ENCODE data around the gene ATXN7L3. TPM values are rescaled to one million over a fixed set of nuclear protein-coding genes. Genes with fewer than 3 reads are reported as not detected.

ATXN7L3 gene
- total RNA-seq, 1 donor from 2014 or later = 116 TPM

DNA sequence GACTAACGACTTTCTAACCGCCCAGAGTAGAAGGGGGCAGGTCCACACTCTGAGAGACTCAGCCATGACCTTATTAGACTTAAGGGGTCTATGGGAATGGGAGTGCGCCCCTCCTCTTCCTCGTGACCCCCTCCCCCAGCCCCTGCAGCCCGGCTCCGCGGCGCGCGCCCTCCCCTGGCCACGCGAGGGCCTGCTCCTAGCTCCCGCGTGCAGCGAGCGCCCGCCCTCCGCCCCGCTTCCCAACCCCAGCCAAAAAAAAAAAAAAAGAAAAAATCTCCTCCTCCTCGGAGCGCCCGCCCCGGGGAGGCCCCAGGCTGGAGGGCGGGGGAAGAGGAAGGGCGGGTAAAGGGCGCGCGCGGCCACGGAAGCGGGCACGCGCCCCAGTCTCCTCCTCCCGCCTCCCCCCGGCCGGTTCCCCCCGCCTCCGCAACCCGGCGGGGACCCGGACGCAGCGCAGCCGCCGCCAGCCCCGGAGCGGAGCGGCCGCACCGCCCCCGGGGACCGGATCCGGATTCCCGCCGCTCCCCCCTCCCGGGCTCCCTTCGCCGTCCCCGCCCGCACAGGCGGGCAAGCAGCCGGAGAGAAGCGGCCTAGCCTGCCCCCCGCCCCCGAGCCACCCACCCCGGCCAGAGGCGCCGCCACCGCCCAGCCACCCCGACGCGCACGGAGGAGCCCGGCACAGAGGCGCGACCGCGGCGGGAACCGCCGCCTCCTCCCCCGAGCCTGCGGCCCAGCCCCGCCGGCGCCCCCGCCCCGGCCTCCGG, 18.8 kb upstream of the ATXN7L3 start:
- intact Hi-C loops (cut with micrococcal nuclease) = loop anchor here (1.0 to 5.0 kb wide), 5 partner anchors 8 to 284 kb away; partner anchors contain the start of genes GPATCH8, SLC25A39 and TMUB2

DNA sequence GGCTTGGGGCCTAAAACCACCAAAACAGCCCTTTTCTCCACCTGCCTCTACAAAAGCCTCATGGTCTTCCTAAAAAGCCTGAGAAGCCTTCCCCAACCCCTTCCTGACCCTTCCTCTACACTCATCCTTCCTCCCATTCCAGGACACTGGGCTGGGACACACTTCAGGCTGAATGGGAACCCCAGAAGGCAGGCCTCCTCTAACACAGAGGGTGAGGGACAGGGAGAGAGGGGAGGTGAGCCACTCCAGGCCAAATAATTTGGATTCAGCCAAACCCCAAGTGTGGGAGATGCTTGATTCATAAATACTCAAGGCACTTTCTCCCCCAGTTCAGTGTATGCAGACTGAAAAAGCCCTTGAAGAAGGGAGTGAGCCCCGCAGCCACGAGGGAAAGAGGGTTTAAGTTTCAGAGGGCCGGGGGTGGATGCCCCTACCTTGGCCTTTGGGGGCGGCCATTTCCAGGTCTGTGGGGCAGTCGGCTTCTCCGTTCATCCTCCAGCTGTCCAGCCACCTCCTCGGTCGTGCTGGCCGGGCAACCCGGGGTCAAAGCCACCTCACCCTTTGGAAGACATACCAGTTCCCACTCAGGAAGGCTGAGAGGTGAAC, 18.2 kb upstream of the ATXN7L3 start:
- intact Hi-C loops (cut with micrococcal nuclease) = loop anchor here (1.0 to 5.0 kb wide), 5 partner anchors 8 to 284 kb away; partner anchors contain the start of genes GPATCH8, SLC25A39 and TMUB2

DNA sequence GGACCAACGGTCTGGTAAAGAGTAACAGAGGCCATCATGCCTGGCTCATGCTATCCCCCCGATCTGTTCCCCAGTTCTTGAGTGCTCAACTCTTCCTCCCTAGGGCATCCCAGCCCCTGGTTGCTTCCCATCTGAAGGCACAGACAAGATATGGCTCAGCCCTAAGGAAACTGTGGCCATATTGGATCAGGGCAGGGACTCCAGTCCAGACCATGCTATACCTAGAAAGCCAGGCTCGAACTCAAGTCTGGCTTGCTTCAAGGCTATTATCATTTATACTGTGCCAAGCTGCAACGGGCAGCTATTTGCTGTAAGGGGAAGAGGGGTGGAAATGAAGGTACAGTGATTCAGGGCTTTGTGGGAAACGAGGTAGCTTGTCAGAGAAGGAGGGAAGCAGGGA, 17.0 kb upstream of the ATXN7L3 start:
- intact Hi-C loops (cut with micrococcal nuclease) = loop anchor here (5.0 kb wide), 1 partner anchor 286 kb away; the partner anchor contains the start of gene GPATCH8

DNA sequence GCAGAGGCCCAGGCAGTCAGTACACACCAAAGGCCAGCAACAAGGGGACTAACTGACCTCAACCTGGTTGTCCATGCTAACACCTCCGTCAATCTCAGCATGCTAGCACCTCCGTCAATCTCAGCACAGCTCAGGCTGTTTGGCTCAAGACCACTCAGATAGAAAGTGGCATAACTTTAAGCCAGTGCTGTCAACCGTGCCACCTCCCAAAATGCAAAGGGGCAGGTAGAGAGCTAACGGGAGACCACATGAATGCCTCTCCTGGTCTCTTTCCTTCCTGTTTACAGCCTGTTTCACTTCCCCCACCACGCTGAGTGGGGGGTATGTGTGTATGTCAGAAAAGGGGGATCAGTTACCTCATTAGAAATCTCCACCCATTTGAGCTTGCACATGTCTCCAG, 16.5 kb upstream of the ATXN7L3 start:
- intact Hi-C loops (cut with micrococcal nuclease) = loop anchor here (5.0 kb wide), 1 partner anchor 286 kb away; the partner anchor contains the start of gene GPATCH8

DNA sequence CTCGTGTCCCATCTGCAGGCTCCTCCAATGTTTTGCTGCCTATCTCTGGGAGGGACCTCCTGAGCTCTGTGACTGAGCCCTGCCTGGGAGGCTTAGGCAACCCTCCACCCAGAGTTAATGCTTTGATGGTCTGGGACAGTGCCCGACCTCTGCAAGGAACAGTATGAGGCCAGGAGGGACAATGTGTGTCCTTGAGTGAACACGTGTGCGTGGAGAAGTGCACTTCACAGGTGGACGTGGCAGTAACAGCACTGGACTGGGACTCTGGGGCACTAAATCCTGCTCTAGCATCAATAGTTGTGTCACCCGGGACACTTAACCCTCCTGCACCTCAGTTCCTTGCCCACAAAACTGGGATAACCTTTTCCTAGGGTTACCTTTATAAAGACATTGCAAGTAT, 15.2 kb upstream of the ATXN7L3 start:
- intact Hi-C loops (cut with micrococcal nuclease) = loop anchor here (5.0 kb wide), 1 partner anchor 287 kb away; the partner anchor contains the start of gene GPATCH8

DNA sequence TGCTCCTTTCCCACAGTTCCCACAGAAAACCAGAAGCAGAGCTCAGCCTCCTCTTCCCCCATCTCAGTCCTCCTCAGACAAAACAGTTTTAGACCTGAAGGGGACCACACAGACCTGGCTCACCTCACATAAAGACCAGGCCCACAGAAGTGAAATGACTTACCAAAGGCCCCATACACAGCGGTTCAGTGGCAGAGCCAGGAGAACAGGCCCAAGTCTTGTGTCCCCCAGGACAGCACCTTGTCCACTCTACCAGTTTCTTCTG, 14.5 kb upstream of the ATXN7L3 start:
- intact Hi-C loops (cut with micrococcal nuclease) = no loop called here

DNA sequence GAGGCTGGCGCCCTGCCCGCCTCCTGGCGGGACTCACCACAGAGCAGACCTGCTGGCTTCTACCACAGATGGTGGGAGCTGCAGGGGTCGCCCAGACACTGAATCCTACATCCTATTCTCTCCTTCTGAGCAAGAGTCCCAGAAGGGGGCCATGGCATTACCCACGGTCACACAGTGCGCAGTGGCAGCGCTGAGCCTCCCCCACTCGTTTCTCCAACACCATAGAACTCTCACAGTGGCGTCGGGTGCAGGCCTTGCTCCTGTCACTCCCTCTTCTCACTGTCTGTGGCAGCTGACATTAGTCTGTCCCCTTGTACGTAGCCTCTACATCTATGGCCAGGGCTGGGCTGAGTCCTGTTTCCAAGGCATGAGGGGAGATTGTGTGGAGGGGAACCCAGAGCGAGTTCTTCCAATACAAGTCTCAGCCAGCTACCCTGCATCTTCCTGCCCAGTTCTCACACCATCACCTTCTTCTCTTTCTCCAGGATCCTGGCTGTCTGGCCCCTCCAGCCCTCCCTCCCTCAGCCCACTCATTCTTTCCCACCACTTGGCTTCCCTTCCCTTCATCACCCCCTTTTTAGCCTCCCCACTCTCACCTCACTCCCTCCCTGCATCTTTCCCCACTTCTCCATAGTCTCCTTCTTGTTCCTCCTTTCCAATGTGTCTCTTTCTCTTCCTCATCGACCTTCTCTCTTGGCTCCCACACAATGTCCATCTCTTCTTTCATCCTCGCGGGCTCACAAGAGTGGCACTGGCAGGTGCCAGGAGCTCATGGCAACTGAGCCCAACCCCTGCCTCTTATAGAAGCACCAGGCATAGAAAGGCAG, 13.9 kb upstream of the ATXN7L3 start:
- intact Hi-C loops (cut with micrococcal nuclease) = no loop called here

DNA sequence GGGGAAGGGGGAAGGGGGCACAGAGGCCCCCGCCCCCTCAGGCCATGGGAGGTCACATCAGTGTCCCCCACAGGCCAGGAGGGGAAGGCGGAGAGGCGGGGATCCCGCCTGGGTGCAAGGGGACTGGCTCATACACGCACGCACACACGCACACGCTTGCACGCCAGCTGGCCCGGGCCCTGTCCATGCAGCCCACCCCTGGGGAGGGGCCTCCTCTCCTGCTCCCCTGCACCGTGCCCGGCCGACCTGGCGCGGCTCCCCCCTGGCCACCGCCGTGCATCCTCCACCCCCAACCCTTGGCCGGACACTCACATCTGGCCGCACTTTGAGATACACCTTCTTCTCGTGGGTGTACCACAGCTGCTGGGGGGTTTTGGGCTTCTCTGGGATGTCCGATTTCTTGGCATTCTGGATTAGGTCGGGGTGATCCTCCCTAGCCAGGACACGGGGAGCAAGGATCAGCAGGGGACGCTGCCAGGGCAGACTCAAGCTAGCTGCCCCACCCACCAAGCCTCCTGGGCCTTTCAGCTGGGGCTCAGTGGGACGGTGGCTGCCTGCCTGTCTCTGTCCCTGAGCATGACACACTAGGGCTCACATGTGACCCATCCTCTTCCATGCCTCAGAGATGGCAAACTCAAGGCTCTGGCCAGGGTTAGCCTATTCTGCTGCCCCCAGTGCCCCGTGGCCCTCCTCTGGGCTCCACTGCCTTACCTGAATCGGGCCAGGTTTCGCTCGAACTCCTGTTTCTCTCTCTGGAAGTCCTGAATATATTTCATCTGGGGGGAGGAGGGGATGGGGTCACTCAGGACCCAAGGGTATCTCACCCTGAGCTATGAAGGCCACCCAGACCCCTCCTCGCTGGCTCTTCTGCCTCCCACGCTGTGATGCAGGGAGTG, 13.1 kb upstream of the ATXN7L3 start:
- intact Hi-C loops (cut with micrococcal nuclease) = no loop called here

DNA sequence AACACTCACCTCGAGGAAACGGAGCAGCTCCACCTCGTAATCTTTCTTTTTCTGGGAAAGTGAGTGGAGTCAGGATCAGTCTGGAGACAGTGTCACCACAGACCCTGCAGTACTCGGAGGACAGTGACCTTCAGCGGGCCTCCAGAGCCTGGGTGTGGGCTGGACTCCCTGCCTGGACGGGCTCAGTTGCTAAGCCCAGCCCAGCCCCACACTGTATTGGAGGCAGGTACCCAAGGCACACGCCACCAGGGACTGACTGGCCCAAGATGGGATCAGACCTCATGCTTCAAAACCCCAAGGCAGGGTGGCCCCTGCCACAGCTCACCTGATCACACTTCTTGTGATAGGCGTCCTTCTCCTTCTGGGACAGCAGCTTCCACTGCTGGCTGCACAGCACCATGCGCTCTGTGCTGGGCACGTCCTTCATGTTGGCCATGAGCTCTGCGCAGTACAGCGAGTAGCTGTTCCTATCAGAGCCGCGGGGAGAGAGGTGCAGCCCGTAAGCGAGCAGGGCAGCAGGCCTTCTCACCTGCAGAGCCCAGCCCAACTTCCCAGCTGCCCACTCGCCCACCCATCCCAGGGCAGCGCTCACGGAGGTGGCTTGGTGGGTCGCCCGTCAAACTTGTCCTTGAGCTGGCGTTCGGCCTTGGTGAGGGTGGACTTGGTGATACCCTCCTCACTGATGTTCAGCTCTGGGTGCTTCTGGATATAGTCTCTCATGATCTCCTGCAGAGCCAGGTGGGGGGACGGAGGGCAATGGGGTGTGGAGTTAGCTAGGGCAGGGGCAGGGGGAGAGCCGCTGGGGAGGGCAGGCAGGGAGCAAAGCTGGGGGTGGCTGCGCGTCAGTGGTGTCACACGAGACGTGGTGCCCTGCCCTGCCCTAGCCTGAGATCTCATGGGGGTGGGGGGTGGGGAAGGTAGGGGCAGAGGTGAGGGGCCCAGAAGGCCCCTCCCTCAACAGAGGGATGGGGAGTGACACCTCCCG, 11.9 kb upstream of the ATXN7L3 start:
- intact Hi-C loops (cut with micrococcal nuclease) = loop anchor here (2.0 kb wide), 1 partner anchor 113 kb away; the partner anchor contains the start of gene SLC25A39

DNA sequence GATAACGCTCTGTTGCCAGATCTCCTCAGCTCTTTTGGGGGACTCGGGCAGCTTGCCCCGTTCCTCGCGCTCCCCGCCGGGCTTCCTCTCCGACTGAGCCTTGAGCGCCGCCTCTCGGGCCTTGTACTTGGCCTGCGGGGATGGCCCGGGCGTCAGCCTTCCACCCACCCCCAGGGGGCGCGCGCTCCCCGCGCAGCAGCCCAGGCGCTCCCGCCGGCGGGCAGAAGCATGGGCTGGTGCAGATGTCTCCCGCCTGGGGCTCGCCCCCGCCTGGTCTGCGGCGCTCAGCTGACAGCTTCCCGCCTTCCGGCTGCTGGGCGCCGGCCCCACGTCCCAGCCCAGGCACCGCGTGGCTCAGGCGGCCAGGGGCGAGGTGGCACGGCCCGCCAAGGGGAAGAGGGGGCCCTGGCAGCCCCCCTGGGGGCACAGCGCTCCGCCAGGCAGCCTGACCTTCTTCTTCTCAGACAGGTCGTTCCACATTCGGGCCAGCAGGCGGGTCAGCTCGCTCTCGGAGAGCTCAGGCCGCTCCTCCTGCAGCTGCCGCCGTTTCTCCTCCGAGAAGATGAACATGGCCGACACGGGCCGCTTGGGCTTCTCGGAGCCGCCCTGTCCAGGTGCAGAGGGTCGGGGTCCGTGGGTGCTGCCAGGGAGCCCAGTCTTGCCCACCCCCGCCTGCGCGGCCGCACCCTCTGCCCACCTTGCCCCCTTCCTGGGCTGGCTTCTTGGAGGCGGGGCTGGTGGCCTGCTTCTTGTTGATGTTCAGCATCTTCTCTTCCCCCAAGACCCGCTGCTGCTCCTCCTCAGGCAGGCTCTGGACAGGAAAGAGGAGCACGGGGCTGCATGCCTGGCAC, 10.9 kb upstream of the ATXN7L3 start:
- intact Hi-C loops (cut with micrococcal nuclease) = loop anchor here (1.0 to 2.0 kb wide), 5 partner anchors 8 to 140 kb away; partner anchors contain the start of gene SLC25A39

DNA sequence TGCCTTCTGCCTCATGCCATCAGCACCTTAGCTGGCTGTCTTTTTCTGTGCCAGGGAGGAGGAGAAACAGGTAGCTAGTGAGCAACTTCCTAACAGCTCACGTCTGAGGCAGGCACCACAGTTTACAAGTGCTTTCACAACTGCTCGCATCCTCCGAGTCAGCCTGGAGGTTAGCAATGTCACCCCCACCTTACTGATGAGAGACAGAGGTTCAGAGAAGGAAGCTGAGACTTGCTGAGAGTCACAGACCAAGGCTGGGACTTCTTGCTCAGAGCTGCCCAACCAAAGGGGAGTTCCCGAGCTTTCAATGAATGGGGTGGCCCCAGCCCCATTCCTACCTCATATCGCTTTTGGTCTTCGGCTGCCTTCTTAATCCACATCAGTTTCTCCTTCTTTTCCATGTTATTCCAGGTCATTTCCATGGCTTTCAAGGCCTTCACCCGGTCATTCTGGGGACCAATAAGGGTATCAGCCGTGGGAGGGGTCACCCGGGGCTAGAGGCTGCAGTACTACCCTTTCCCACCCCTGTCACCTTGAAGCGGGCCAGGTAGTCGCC, 10.2 kb upstream of the ATXN7L3 start:
- intact Hi-C loops (cut with micrococcal nuclease) = loop anchor here (1.0 to 2.0 kb wide), 5 partner anchors 8 to 140 kb away; partner anchors contain the start of gene SLC25A39

DNA sequence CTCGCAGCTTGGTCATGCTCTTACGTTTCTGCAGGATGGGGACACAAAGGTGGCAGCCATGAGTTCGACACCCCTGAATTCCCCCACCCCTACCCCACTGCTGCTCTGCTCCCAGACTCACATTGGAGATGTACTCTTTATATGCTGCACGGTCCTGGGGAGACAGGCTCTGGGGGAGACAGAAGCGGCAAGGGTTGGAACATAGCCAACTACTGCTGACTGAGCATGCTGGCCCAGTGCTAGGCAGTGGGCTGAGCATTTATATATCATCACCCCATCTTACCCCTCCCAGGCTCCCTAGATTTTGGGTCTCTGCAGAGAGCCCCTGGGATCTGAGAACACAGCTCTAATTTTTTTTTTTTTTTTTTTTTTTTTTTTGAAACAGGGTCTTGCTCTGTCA, 8.1 kb upstream of the ATXN7L3 start:
- intact Hi-C loops (cut with micrococcal nuclease) = no loop called here

DNA sequence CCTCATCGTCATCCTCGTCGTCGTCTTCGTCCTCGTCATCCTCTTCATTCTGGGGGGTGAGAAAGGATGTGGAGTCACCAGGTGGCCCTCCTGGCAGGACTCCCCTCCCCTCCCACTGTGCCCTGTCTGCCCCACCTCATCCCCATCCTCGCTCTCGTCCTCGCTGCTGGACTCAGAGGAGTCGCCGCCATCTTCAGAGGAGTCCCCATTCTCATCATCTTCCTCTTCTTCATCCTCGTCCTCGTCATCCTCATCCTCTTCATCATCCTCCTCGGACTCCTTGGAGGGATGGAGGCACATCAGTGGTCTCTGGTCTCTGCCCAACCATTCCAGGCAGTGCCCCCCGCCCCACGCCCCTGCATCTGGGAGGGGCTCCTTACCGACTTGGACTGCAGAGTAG, 7.6 kb upstream of the ATXN7L3 start:
- intact Hi-C loops (cut with micrococcal nuclease) = no loop called here

DNA sequence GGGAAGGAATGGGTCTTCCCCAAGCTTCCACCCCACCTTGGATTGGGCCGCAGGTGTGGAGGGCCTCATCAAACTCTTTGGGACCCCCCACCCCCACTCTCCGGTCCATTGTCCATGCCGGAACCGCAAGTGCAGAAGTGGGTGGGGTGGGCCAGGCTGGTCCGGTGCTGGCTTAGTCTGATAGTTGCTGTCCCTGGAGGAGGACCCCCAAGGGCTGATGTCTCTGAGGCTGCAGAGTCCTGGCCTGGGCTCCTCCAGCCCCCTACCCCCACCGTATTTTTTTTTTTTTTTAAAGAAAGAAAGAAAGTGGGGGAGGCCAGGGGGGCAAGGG, 7.1 kb upstream of the ATXN7L3 start:
- intact Hi-C loops (cut with micrococcal nuclease) = no loop called here

DNA sequence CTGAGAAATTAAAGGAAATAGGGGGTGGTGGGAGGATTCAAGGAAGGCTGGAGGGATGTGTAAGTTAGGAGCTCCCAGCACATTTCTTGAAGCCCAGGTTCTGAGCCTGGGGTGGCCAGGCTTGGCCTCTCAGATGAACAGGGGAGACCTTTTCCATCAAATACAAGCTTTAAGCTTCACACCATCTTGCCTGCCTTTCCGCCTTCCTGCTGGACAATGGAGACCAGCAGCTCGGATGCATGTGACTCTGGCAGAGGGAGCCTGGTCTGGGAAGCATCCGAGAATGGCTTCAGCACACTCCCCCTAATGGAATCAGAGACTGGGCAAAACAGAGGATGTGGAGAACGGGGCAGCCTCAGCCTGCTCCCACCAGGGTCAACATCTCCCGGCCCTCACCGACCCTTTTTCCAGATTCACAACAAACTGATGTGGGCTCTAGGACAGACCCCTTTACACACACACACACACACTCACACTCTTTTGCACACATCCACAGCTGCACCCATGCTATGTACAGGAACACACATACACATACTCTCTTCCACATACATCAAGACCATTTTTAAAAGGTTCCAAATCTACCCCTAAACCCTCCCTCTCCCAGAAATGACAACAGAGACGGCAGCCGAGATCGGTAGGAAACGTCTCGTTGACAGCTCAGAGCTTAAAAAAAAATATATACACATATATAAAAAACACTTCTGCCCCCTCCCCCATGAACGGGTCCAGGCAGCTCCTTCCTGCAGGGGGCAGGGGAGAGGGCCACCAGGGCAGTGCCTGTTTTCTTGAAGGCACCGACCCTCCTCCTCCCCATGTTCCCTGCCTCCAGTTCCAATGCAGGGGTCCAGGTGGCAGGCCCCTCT, 6.5 kb upstream of the ATXN7L3 start:
- intact Hi-C loops (cut with micrococcal nuclease) = no loop called here

DNA sequence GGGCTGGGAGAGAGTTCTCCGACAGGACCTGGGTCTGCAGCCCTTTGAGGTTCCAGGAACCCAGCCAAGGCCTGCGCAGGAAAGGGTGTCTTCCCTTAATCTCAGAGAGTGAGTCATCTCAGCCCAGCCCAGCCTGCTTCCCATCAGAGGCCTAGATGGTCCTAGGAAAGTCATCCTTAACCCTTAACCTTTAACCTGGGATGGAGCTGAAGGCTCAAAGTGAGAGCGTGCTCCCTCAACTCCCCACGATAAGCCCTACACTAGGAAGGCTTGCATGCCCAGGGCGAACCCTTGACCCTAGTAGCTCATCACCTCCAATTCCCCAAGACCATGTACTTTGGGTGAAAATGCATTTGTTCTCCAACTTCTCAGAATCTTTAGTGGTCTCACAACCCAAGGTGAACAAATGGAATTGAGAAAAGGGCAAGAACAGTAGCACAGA, 4.8 kb upstream of the ATXN7L3 start:
- intact Hi-C loops (cut with micrococcal nuclease) = no loop called here

DNA sequence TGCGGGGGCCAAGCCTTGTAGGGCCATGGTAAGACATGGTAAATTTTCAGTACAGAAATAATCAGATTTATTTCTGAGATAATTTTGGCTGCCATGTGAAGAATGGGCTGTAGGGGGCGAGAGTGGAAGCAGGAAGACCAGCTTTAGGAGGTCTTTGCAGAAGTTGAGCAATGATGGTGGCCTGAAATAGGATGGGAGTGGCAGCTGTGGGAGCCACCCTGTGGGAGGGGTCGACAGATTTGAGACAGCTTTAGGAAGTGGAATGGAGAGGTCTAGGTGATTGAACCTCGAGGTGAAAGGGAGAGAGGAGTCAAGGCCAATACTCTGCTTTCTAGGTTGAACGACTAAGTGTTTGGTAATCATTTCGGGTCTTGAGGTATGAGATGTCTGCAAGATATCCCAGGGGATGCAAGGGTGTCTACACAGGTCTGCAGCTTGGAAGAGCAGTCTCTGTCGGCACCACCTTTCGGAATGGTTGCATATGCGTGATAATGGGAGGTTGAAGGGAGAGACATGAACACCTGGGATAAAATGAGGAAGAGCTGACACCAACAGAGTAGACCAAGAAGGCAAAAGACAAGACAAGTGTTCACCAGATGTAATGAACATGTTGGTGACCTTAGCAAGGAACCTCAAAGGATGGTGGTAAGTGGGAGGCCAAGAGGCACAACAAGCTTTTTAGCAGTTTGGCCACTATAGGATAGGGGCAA, 4.2 kb upstream of the ATXN7L3 start:
- intact Hi-C loops (cut with micrococcal nuclease) = no loop called here

All from T-helper 2 cell treated with Interferon-gamma antibody and Interleukin-4, amounts not matched to agents 100 ng/mL and 5 ng/mL, for 36 hours (primary cell).